ENCODE results near the gene PARVA.

PARVA gene

DNA sequence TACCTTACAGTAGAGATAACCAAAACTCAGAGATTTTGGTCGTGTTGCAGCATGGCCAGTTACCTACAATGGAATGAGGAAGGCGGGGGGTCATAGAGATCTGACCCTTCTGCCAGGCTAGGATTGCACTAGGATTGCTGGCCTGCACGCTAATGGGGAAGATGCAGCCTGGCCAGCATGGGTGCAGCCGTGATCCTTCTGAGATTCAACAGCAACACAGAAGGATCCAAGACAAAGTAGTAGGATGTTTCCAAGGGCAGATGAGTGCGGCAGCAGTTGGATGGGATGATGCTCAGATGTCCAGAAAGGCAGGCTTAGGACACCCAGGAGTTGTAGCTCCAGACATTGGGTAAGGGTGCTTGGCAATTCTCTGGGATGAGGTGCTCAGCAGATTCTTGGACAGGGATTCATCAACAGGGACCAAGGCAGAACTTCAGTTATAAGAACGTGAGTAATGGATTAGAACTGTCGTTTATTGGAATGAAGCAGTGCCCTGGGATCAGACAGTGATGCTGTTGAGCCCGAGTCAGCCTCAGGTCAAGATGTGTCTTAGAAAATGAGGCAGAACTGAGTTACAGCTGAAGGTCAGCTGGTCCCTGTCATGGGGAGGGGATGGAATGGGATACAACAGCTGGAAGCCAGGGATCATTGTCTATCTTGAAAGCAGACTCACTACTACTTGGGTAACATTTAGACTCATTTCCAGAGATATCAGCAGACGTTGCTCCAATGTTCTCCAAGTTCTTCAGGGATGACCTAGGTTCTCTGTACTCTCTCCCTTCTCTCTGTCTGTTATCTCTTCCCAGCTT lies 71.0 kb downstream of the PARVA start:
- no peak overlapping the region for H3K4me3 ChIP-seq (ENCODE audit: low read depth, low read length)
- TF ChIP-seq, protein P1, sequence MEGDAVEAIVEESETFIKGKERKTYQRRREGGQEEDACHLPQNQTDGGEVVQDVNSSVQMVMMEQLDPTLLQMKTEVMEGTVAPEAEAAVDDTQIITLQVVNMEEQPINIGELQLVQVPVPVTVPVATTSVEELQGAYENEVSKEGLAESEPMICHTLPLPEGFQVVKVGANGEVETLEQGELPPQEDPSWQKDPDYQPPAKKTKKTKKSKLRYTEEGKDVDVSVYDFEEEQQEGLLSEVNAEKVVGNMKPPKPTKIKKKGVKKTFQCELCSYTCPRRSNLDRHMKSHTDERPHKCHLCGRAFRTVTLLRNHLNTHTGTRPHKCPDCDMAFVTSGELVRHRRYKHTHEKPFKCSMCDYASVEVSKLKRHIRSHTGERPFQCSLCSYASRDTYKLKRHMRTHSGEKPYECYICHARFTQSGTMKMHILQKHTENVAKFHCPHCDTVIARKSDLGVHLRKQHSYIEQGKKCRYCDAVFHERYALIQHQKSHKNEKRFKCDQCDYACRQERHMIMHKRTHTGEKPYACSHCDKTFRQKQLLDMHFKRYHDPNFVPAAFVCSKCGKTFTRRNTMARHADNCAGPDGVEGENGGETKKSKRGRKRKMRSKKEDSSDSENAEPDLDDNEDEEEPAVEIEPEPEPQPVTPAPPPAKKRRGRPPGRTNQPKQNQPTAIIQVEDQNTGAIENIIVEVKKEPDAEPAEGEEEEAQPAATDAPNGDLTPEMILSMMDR (conservative IDR thresholded peaks at IDR 0.05; ENCODE audit: low read depth, low read length) = no peak
- no peak for DNase-seq (ENCODE audit: low read depth)

DNA sequence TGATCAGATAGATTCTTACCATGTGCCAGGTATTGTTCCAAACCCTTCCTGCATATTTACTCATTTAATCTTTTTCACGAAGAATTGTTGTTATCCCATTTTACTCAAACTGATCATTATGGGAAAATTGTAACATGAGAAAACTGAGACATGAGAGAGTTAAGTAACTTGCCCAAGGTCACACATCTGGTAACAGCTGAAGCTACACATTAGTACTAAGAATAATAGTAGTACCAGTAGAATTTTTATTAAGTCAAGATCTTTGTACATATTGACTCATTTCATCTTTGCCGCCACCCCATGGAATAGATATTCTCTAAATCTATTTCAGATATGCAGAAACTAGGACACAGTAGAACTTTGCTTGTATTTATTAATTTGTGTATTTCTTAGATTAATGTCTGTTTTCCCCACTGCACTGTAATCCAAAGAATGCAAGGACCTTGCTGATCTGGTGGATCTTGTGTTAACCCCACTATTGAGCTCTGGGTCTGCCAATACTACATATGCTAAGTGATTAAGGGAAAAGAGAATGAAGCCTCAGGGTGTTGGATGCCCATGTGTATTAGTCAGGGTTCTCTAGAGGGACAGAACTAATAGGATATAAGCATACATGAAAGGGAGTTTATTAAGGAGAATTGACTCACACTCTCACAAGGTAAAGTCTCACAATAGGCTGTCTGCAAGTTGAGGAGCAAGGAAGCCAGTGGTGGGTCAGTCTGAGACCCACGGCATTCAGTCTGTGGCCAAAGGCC lies 72.8 kb downstream of the PARVA start:
- DNase-seq (ENCODE audit: low read depth) = peak; percentile 49
- TF ChIP-seq, protein P1 (conservative IDR thresholded peaks at IDR 0.05; ENCODE audit: low read depth, low read length) = no peak
- no peak overlapping the region for H3K4me3 ChIP-seq (ENCODE audit: low read depth, low read length)

DNA sequence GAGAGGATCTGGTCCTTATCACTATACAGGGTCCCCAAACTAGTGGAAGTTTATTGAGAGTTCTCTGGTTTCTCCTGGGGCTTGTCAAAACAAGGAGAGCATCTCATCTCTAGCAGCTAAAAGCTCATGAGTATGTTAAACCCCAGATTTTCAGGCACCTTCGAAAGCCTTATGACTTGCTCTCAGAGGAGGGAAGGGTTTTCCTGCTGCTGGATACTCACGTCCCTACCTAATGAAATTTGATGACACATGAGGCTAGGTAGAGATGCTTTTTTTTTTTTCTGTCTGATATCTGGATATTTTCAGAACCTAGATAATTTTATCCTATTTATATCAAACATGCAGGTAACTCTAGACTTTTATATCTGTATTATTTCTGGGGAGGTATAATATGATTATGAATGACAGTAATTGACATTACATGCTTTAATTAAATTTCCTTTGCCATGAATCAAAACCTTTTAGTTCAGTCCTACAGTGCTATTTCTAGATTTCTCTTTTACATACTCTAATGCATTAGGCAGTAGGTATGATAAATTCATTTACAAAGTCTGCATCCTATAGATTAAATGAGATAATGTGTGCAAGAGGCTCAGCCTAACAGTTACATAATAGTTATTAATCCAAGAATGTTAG lies 73.9 kb downstream of the PARVA start:
- H3K4me3 ChIP-seq (ENCODE audit: low read depth, low read length) = no peak overlapping the region
- DNase-seq (ENCODE audit: low read depth) = no peak
- TF ChIP-seq, protein P1 (conservative IDR thresholded peaks at IDR 0.05; ENCODE audit: low read depth, low read length) = no peak

- no peak overlapping the region for H3K4me3 ChIP-seq (ENCODE audit: low read depth, low read length)
- TF ChIP-seq, protein P1 (conservative IDR thresholded peaks at IDR 0.05; ENCODE audit: low read depth, low read length) = no peak
- no peak for DNase-seq (ENCODE audit: low read depth)
Measured at GRCh38 chr11:12453243-12453642, 75.9 kb downstream of the PARVA start.

DNA sequence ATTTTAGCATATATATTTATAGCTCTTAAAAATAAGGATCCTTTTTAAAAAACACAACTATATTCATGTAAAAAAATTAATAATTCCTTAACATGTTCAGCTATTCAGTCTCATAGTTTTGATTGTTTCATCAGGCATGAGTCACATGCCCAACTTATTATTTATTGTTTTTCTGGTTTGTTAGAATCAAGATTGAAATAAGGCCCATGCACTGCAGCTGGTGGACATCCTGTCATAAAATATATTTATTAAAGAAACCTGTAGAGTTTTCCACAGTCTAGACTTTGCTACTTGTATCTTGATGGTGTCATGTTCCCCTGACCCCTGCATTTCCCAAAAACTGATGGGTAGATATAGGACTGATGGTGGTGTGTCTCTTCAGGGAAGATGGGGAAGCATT lies 77.4 kb downstream of the PARVA start:
- DNase-seq (ENCODE audit: low read depth) = peak; percentile 36
- TF ChIP-seq, protein P1 (conservative IDR thresholded peaks at IDR 0.05; ENCODE audit: low read depth, low read length) = no peak
- H3K4me3 ChIP-seq (ENCODE audit: low read depth, low read length) = no peak overlapping the region

- TF ChIP-seq, protein P1 (conservative IDR thresholded peaks at IDR 0.05; ENCODE audit: low read depth, low read length) = no peak
- peak; percentile 53 for DNase-seq (ENCODE audit: low read depth)
- H3K4me3 ChIP-seq (ENCODE audit: low read depth, low read length) = no peak overlapping the region
Measured at GRCh38 chr11:12455938-12456337, 78.6 kb downstream of the PARVA start.
